GM19035 (cell line): ENCODE results near the gene CEP350.

Experiments
- ATAC-seq: cut with Tn5 transposase; IDR thresholded peaks from one replicate; pipeline ENCODE4 v1.9.1; 2021; ENCODE audit not compliant: unreplicated experiment

CEP350 gene

GRCh38 chr1:180046674-180047073 lies 92.1 kb downstream of the CEP350 start:
- no peak for ATAC-seq

- ATAC-seq: no peak
Measured at GRCh38 chr1:180053594-180054567, 99.3 kb downstream of the CEP350 start.

GRCh38 chr1:180057883-180058396 lies 103.3 kb downstream of the CEP350 start:
- no peak for ATAC-seq

GRCh38 chr1:180061019-180061418 lies 106.4 kb downstream of the CEP350 start:
- no peak for ATAC-seq

GRCh38 chr1:180062452-180062971 lies 107.9 kb downstream of the CEP350 start:
- ATAC-seq: no peak

- no peak for ATAC-seq
Measured at GRCh38 chr1:180065408-180065807, 110.8 kb downstream of the CEP350 start.

- ATAC-seq: no peak
Measured at GRCh38 chr1:180066150-180066549, 111.5 kb downstream of the CEP350 start.

GRCh38 chr1:180070286-180070685 lies 115.7 kb downstream of the CEP350 start:
- ATAC-seq: no peak

- no peak for ATAC-seq
Measured at GRCh38 chr1:180071759-180072158, 117.1 kb downstream of the CEP350 start.

- no peak for ATAC-seq
Measured at GRCh38 chr1:180080439-180080838, 125.8 kb downstream of the CEP350 start.

GRCh38 chr1:180081474-180081873 lies 126.9 kb downstream of the CEP350 start:
- ATAC-seq: no peak

GRCh38 chr1:180083164-180083563 lies 128.6 kb downstream of the CEP350 start:
- ATAC-seq: no peak

GRCh38 chr1:180084867-180085266 lies 130.3 kb downstream of the CEP350 start:
- no peak for ATAC-seq

- no peak for ATAC-seq
Measured at GRCh38 chr1:180085331-180085730, 130.7 kb downstream of the CEP350 start.

- ATAC-seq: no peak
Measured at GRCh38 chr1:180092931-180093650, 138.5 kb downstream of the CEP350 start.

GRCh38 chr1:180094705-180095295 lies 140.2 kb downstream of the CEP350 start:
- no peak for ATAC-seq

GRCh38 chr1:180096584-180097325 lies 142.1 kb downstream of the CEP350 start:
- no peak for ATAC-seq

GRCh38 chr1:180097326-180097605 lies 142.7 kb downstream of the CEP350 start:
- no peak for ATAC-seq

- ATAC-seq: no peak
Measured at GRCh38 chr1:180101411-180101810, 146.8 kb downstream of the CEP350 start.

GRCh38 chr1:180103819-180104218 lies 149.2 kb downstream of the CEP350 start:
- ATAC-seq: no peak

- no peak for ATAC-seq
Measured at GRCh38 chr1:180112091-180112490, 157.5 kb downstream of the CEP350 start.
